Keratinocyte (primary cell): ENCODE measurements around the gene PAIP2. TPM values are rescaled to one million over a fixed set of nuclear protein-coding genes. Genes with fewer than 3 reads are reported as not detected.

Experiments
- DNase-seq: peaks from one replicate; pipeline ENCODE4 v3.0.0-alpha.2; 2011; ENCODE audit warnings: low read depth, missing footprints, low spot score
- FAIRE-seq: peaks from 2 replicates; lab custom pipeline; 2011; peaks lifted over from hg19 to GRCh38; lab: Jason Lieb, UNC
- H2AFZ ChIP-seq: 2 replicates; pipeline ENCODE4 v1.6.0; 2012; ENCODE audit warnings: low read length, control low read depth, inconsistent platforms; ENCODE audit not compliant: control insufficient read depth
- H3K27ac ChIP-seq: 2 replicates; pipeline ENCODE4 v1.5.1; 2011; ENCODE audit warnings: low read length; ENCODE audit not compliant: control insufficient read depth, insufficient read depth
- H3K27me3 ChIP-seq: 3 replicates; pipeline ENCODE4 v1.6.0; 2011; ENCODE audit warnings: low read length; ENCODE audit not compliant: control insufficient read depth, insufficient read depth; ENCODE audit errors: extremely low read depth
- H3K36me3 ChIP-seq, 2 experiments: 2 replicates in 1 of 2; 3 replicates in 1 of 2; pipeline ENCODE4 v1.5.1; 2011; ENCODE audit warnings: low read length in 2 of 2, mild to moderate bottlenecking in 1 of 2; ENCODE audit not compliant: control insufficient read depth in 2 of 2, insufficient read depth in 2 of 2; ENCODE audit errors: extremely low read depth in 1 of 2
- H3K4me1 ChIP-seq: 3 replicates; pipeline ENCODE4 v1.5.1; 2011; ENCODE audit warnings: low read length; ENCODE audit not compliant: control insufficient read depth, insufficient read depth; ENCODE audit errors: extremely low read depth
- H3K4me2 ChIP-seq: 3 replicates; pipeline ENCODE4 v1.6.0; 2011; ENCODE audit warnings: low read depth, low read length; ENCODE audit not compliant: control insufficient read depth, insufficient read depth; ENCODE audit errors: extremely low read depth
- H3K4me3 ChIP-seq, 3 experiments: fragments of 200-600 bp in 1 of 3; sonication (generic) in 1 of 3; 2 replicates in 2 of 3; 3 replicates in 1 of 3; pipeline ENCODE4 v1.5.1; 2011 to 2016; ENCODE audit warnings: low read length in 3 of 3, mild to moderate bottlenecking in 3 of 3, control low read depth in 2 of 3, inconsistent platforms in 1 of 3, low read depth in 1 of 3, mixed read lengths in 1 of 3, mixed run types in 1 of 3, moderate library complexity in 1 of 3; ENCODE audit not compliant: control insufficient read depth in 2 of 3, insufficient read depth in 2 of 3; ENCODE audit errors: extremely low read depth in 1 of 3
- H3K79me2 ChIP-seq: 2 replicates; pipeline ENCODE4 v1.6.0; 2012; ENCODE audit warnings: low read length; ENCODE audit not compliant: control insufficient read depth, insufficient read depth
- H3K9ac ChIP-seq: 3 replicates; pipeline ENCODE4 v1.6.0; 2011; ENCODE audit warnings: low read length; ENCODE audit not compliant: control insufficient read depth, insufficient read depth; ENCODE audit errors: extremely low read depth
- H3K9me1 ChIP-seq: 3 replicates; pipeline ENCODE4 v1.6.0; 2011; ENCODE audit warnings: low read length; ENCODE audit not compliant: control insufficient read depth, insufficient read depth; ENCODE audit errors: extremely low read depth
- H3K9me3 ChIP-seq: 2 replicates; pipeline ENCODE4 v1.5.1; 2012; ENCODE audit warnings: low read depth, low read length; ENCODE audit not compliant: control insufficient read depth
- H4K20me1 ChIP-seq: 3 replicates; pipeline ENCODE4 v1.6.0; 2011; ENCODE audit warnings: low read length; ENCODE audit not compliant: control insufficient read depth, insufficient read depth; ENCODE audit errors: extremely low read depth
- CTCF ChIP-seq, 3 experiments: IDR thresholded peaks in 1 of 3; conservative IDR thresholded peaks in 1 of 3; optimal IDR thresholded peaks in 1 of 3; 2 replicates in 2 of 3; 3 replicates in 1 of 3; pipeline versions ENCODE3 to v1.5.1; 2011; ENCODE audit warnings: low read length in 3 of 3, mild to moderate bottlenecking in 3 of 3, moderate library complexity in 2 of 3, control low read depth in 1 of 3, inconsistent platforms in 1 of 3; ENCODE audit not compliant: insufficient read depth in 2 of 3; ENCODE audit errors: extremely low read depth in 1 of 3
- EZH2 ChIP-seq: IDR thresholded peaks from one replicate; pipeline ENCODE4 v1.6.1; 2012; ENCODE audit warnings: inconsistent platforms, mild to moderate bottlenecking, low read length, moderate library complexity
- dilution Hi-C: fragments of 300-500 bp; cut with MboI; formaldehyde crosslinking; loops from one replicate; pipeline ENCODE4 v1.7.0; 2020; ENCODE audit warnings: low sequenced_read_pairs; ENCODE audit not compliant: extremely low pct_ligation_motif_present
- polyA plus RNA-seq, 5 experiments: library from polyadenylated mRNA; depleted of rRNA in 3 of 5; stranded (reverse) in 3 of 5; stranded (forward) in 1 of 5; unstranded in 1 of 5; fragments of >200 nt; gene quantifications; 1 replicate in 1 of 5; 2 replicates in 3 of 5; 3 replicates in 1 of 5; pipeline versions ENCODE4 v1.2.1 to v1.2.3, GENCODE V29; 2011 to 2012; ENCODE audit warnings: missing spikeins in 2 of 5, low read depth in 1 of 5, low replicate concordance in 1 of 5

PAIP2 gene
- polyA plus RNA-seq, 1 donor (not counting 4 experiments of a cell fraction or from before 2014, with no cell fraction given): 65.6 TPM

GRCh38 chr5:139376364-139376763, 34.7 kb downstream of the PAIP2 start:
- no peaks in the 10 kb centered on the region for H3K9me3 ChIP-seq
- DNase-seq (no peak), FAIRE-seq (no peak)
- no peak for TF ChIP-seq CTCF (optimal IDR thresholded peaks at IDR 0.05 in 1 of 3, IDR thresholded peaks at IDR 0.05 in 1 of 3, conservative IDR thresholded peaks at IDR 0.05 in 1 of 3; ENCODE audit: extremely low read depth in 1 of 3, insufficient read depth in 2 of 3, low read length in 3 of 3)
- no peak for TF ChIP-seq EZH2
- H3K4me2 ChIP-seq: no peak overlapping the region
- no peaks in the 10 kb centered on the region for H3K9me1 ChIP-seq
- no peak overlapping the region for H3K9ac ChIP-seq
- H2AFZ ChIP-seq: no peak overlapping the region
- H3K4me1 ChIP-seq: peaks cover 8% of the 10 kb centered on the region
- no peaks in the 10 kb centered on the region for H3K27me3 ChIP-seq
- no peak overlapping the region for H3K4me3 ChIP-seq
- no peaks in the 10 kb centered on the region for H3K79me2 ChIP-seq
- H4K20me1 ChIP-seq: no peaks in the 10 kb centered on the region
- no peak overlapping the region for H3K27ac ChIP-seq
- H3K36me3 ChIP-seq: peaks cover 5 to 6% of the 10 kb centered on the region in 2 experiments
- dilution Hi-C loops: no loop called here

GRCh38 chr5:139377226-139377625, 35.6 kb downstream of the PAIP2 start:
- Histone ChIP-seq H3K4me1 (peaks cover 8% of the 10 kb centered on the region), H3K4me2 (no peak overlapping the region), H3K27ac (no peak overlapping the region), H3K79me2 (no peaks in the 10 kb centered on the region), H3K9ac (no peak overlapping the region), H3K36me3 (no peaks in the 10 kb centered on the region), H4K20me1 (no peaks in the 10 kb centered on the region), H2AFZ (no peak overlapping the region), H3K9me3 (no peaks in the 10 kb centered on the region), H3K27me3 (no peaks in the 10 kb centered on the region), H3K4me3 (no peak overlapping the region), H3K9me1 (no peaks in the 10 kb centered on the region)
- no peak for DNase-seq
- TF ChIP-seq CTCF (optimal IDR thresholded peaks at IDR 0.05 in 1 of 3, IDR thresholded peaks at IDR 0.05 in 1 of 3, conservative IDR thresholded peaks at IDR 0.05 in 1 of 3; ENCODE audit: extremely low read depth in 1 of 3, insufficient read depth in 2 of 3, low read length in 3 of 3): no peak
- no peak for TF ChIP-seq EZH2
- dilution Hi-C loops: no loop called here
- FAIRE-seq: no peak
